NCI-H748 treated with DMSO at 0.1 percent for 48 hours (cell line): ENCODE data around the gene GSTA1.
"Not testable (repeated sequence)": the region's sequence is repeated elsewhere in the genome, so short reads cannot be mapped to it uniquely, and the experiment has no call there.

Experiments used
- DNase-seq: peaks from one replicate; lab custom pipeline; 2025; lab: John Stamatoyannopoulos, UW

The GSTA1 gene

DNA sequence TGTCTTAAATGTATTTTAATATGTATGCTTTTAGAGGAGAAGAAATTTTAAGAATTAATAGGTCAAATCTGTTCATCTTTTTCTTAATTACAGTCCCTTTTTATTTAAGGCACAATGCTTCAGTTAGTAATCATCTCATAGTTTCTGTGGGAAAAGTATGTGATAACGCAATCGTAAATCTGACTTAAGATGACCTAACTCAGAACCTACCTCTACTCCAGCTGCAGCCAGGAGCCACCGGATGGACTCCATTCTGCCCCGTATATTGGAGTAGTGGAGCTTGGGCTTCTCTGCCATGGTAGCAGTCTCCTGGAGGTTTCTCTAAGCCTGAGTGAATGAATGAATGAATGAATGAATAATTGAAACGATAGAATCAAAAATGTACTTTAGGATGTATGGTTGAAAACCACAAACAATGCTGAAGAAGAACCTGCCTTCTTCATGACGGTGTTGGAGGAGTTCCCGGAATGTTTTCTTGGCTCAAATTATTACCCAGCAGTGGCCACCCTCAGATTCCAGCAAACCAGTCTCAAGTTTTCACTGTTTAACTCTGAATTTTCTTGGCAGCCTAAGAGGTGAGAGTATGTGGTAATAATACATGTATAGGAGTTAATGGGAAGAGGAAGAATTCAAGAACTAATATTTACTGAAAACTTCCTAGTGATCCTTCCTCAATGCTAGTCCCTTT, 45.8 kb downstream of the GSTA1 start:
- DNase-seq = not testable (repeated sequence)

DNA sequence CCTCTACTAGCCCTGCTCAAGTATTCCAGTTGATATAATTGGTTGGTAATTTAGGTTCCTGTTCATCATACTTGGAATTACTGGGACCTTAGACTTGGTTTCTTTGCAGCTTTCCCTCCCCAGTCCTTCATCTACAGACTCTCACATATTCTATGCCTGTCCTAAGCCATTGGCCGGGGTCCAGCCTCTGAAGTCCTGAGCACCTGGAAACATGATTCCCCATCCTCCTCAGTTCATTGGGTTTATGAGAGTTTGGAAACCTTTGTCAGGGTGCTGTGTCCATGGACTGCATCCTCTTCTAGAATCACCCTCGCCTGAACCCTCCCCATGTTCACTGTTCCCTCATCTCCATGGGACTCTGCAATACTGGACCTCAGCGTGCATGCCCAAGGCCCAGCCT, 49.2 kb downstream of the GSTA1 start:
- no peak for DNase-seq

DNA sequence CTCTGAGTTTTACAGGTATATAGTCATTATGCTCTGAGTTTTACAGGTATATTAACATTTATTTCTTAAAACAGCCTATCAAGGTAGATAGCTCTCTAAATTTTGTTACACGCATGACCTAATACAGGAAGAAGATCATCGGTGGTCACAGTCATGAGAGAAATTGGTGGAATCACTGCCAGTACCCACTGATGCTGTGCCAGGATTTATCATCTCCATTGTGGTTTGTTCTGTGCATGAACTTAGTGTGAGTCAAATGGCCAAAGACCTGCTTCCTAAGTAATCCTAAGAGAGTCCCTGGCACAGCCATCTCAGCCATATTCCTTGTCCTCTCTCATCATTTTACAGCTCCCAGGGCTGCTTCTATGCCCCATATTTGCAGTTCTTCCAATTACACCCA, 50.5 kb downstream of the GSTA1 start:
- DNase-seq = not testable (repeated sequence)

DNA sequence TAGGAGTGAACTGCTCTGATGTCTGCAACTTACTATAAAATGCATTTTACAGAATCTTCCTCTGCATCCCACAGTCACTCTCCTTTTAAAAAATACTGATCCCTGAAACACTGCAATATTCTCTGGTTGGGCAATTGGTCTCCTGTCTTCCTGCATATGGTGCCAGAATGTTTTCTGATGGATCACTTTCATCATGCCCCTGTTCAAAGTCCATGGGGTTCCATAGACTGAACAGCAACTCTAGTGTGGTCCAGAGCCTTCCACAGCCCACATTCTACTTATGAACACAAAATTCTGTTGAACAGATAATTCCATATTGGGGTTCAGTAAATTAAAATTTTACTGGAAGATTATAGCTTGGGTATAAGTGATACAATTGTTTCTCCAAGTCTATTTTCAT, 51.3 kb downstream of the GSTA1 start:
- no peak for DNase-seq

DNA sequence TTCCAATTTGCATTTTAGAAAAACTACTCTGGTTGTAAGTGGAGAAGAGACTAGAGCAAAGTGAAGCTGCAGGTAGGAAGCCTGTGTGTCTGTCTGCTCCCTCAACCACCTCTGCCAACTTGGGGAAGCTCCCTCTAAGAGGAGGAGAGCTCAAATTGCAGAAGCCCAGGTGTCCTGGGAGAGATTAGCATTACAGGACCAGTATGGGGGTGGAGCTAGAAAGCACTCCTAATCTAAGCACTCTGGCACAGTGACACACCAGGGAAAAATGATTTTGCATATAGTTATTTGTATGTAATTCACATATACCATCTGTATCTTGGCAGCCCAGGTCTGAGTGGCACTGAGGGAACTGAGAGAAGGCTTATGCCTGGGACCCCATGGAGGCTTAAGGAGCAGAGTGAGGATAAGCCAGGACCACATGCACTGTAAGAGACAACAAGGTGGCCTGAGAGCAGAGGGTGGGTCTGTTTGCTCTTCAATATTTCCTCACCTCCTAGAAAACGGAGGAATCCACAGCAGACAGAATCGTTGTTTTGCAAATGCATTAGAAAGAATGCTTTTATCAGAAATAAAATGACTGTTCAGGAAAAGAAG, 54.0 kb downstream of the GSTA1 start:
- DNase-seq = no peak

DNA sequence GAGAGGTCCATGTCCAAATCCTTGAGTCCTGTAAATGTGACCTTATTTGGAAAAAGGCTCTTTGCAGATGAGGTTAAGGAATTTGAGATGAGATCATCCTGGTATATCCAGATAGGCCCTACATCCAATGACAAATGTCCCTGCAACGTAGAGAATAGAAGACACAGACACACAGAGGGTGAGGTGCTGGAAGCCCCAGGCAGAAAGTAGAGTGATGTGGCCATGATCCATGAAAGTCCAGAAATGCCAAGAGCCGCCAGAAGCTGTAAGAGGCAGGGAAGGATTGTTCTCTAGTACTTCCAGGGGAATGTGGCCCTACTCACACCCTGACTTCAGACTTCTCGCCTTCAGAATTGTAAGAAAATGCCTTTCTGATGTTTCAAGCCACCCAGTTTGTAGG, 56.3 kb downstream of the GSTA1 start:
- DNase-seq = not testable (repeated sequence)

DNA sequence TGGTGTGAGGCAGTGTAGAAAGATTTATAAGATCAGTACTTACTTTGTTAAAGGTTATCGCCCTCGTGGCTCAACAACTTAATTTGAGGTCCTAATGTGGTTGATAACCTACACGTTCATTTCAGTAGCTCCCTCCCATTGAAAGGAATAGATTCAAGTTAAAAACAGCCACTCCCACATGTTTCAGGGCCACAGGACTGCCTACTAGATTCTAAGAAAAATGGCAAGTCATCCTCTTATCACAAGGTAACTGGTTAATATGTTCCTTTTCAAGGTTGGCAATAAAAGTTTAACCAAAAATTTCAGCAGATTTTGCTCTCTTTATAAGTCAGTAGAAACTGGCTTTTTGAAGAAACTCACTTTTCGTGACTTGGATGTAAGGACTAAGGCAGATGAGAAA, 57.4 kb downstream of the GSTA1 start:
- no peak for DNase-seq

DNA sequence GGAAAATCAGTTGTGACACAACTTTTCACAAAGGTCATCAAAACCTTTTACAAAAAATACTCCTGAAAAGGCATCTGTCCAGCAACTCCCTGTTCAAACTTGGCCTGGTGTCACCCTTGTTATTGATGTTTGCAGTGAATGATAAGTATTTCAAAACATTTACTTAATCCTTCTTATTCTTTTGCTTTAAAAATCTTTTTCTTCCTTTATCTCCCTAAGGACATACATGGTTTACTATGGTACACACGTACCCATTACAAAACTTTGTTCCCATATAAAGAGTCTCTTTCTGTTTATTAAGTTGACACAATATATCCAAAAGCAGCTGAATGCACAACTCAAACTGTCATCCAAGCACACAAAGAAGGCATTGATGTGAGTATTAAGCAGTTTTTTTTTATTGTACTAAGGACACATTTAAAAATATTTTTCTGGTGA, 57.8 kb downstream of the GSTA1 start:
- no peak for DNase-seq

DNA sequence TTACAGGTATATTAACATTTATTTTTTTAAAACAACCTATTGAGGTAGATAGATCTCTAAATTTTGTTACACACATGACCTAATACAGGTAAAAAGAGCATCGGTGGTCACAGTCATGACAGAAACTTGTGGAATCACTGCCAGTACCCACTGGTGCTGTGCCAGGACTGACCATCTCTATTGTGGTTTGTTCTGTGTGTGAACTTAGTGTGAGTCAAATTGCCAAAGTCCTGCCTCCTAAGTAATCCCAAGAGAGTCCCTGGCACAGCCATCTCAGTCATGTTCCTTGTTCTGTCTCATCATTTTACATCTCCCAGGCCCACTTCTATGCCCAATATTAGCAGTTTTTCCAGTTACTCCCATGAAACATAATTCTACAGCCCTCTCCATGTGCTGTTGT, 61.7 kb downstream of the GSTA1 start:
- no peak for DNase-seq
